BLaER1 (cell line): ENCODE data around the gene GPR119.
"Not testable (repeated sequence)": the region's sequence is repeated elsewhere in the genome, so short reads cannot be mapped to it uniquely, and the experiment has no call there.

Experiments
- H3K27ac ChIP-seq: shearing (Covaris generic); formaldehyde crosslinking; 2 replicates; pipeline ENCODE4 v1.8.1; 2022
- H3K27me3 ChIP-seq: shearing (Covaris generic); formaldehyde crosslinking; 2 replicates; pipeline ENCODE4 v1.8.1; 2022
- H3K36me3 ChIP-seq: shearing (Covaris generic); formaldehyde crosslinking; 2 replicates; pipeline ENCODE4 v1.8.1; 2022
- H3K4me1 ChIP-seq: shearing (Covaris generic); formaldehyde crosslinking; 2 replicates; pipeline ENCODE4 v1.8.1; 2022
- H3K4me2 ChIP-seq: shearing (Covaris generic); formaldehyde crosslinking; 2 replicates; pipeline ENCODE4 v1.8.1; 2022
- H3K4me3 ChIP-seq: shearing (Covaris generic); formaldehyde crosslinking; 2 replicates; pipeline ENCODE4 v1.8.1; 2022
- H3K9ac ChIP-seq: shearing (Covaris generic); formaldehyde crosslinking; 2 replicates; pipeline ENCODE4 v1.8.1; 2022
- H3K9me3 ChIP-seq: shearing (Covaris generic); formaldehyde crosslinking; 2 replicates; pipeline ENCODE4 v1.8.1; 2022
- H4K20me1 ChIP-seq: shearing (Covaris generic); formaldehyde crosslinking; 2 replicates; pipeline ENCODE4 v1.8.1; 2022
- Cebpa-rat ChIP-seq: shearing (Covaris generic); IDR thresholded peaks from 2 replicates; pipeline ENCODE4 v1.8.1; 2022

GPR119 gene

GRCh38 chrX:130401415-130402207 lies 16.1 kb upstream of the GPR119 start, which contains the start of gene RBMX2:
RBMX2 (plus strand) TSS chrX:130401987; CDS start chrX:130402033, 46 bp downstream.
- Histone ChIP-seq H3K4me2 (peak within 1 kb of the TSS; percentile 66), H3K36me3 (peaks cover 18% of the 10 kb centered on the region), H3K9me3 (no peaks in the 10 kb centered on the region), H3K4me1 (0 out of 2 replicates have a peak, but pooled peaks cover 3% of the 10 kb centered on the region), H3K27ac (peak within 1 kb of the TSS; percentile 66), H3K9ac (peak within 1 kb of the TSS; percentile 74), H3K27me3 (peaks cover 70% of the 10 kb centered on the region), H4K20me1 (0 out of 2 replicates have a peak, but pooled peaks cover 8% of the 10 kb centered on the region), H3K4me3 (peak within 1 kb of the TSS; percentile 68)
- TF ChIP-seq Cebpa-rat: no peak

DNA sequence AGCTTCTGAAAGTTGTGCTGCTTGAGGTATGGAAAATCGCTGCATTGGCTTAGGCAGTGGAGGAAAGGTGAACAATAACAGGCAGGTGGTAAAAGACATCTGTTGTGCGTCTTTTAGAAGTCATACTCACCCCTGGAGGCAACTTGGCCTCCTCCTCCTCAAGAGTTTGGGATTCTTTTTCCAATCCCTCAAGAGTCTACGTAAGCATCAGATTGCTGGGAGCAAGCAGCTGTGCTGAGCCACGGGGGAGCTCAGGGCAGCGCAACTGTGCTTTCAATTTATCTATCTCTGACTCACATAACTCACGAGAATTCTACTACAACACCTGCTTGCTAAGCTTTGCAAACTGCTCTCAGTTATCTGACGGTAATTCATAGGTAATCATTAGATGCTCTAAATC lies 9.9 kb upstream of the GPR119 start:
- Histone ChIP-seq H3K9ac (no peak overlapping the region), H3K9me3 (no peaks in the 10 kb centered on the region), H3K27me3 (peaks cover 80% of the 10 kb centered on the region), H3K4me3 (no peak overlapping the region), H3K27ac (no peak overlapping the region), H3K36me3 (no peaks in the 10 kb centered on the region), H3K4me1 (no peaks in the 10 kb centered on the region), H4K20me1 (peaks cover 6% of the 10 kb centered on the region; the same call in 1 of the 2 replicates), H3K4me2 (no peak overlapping the region)
- TF ChIP-seq Cebpa-rat: no peak

- Histone ChIP-seq H3K9ac (no peak overlapping the region), H3K4me1 (no peaks in the 10 kb centered on the region), H3K27me3 (peaks cover 69% of the 10 kb centered on the region), H3K9me3 (no peaks in the 10 kb centered on the region), H3K27ac (no peak overlapping the region), H3K4me3 (no peak overlapping the region), H4K20me1 (peaks cover 6% of the 10 kb centered on the region; the same call in 1 of the 2 replicates), H3K4me2 (no peak overlapping the region), H3K36me3 (no peaks in the 10 kb centered on the region)
- no peak for TF ChIP-seq Cebpa-rat
Observed at GRCh38 chrX:130393451-130394074, 8.1 kb upstream of the GPR119 start.

- Histone ChIP-seq H3K36me3 (no peaks in the 10 kb centered on the region), H3K4me3 (no peak overlapping the region), H3K27ac (no peak overlapping the region), H3K9ac (no peak overlapping the region), H3K9me3 (no peaks in the 10 kb centered on the region), H3K4me2 (no peak overlapping the region), H3K27me3 (peaks cover 64% of the 10 kb centered on the region), H3K4me1 (no peaks in the 10 kb centered on the region), H4K20me1 (no peaks in the 10 kb centered on the region; the same call in 1 of the 2 replicates)
- TF ChIP-seq Cebpa-rat: no peak
Observed at GRCh38 chrX:130386408-130386808, 934 bp upstream of the GPR119 start.

GRCh38 chrX:130378024-130378669 lies 7.3 kb downstream of the GPR119 start:
- no peak for TF ChIP-seq Cebpa-rat
- Histone ChIP-seq H3K9me3 (no peaks in the 10 kb centered on the region), H3K4me1 (no peaks in the 10 kb centered on the region), H4K20me1 (no peaks in the 10 kb centered on the region), H3K9ac (no peak overlapping the region), H3K4me2 (no peak overlapping the region), H3K27me3 (peaks cover 74% of the 10 kb centered on the region), H3K4me3 (no peak overlapping the region), H3K36me3 (no peaks in the 10 kb centered on the region), H3K27ac (no peak overlapping the region)

DNA sequence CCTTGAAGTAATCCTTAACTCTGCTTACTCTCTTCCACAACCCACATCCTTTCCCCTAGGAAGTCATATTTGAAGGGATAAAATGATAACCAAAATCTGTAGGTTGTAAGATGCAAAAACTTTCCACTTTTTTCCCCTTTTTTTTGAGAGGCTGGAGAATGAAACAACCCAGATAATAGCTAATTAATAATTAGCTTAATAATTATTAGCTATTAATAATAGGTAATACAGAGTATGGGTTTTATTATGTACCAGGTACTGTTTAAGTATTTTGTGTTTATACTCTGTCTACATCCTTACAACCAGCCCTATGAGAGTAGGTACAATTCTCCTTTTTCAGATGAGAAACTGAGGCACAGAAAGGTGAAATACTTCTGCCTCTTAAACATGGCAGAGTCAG lies 9.4 kb downstream of the GPR119 start:
- no peak for TF ChIP-seq Cebpa-rat
- no peak overlapping the region for H3K4me3 ChIP-seq
- H3K27ac ChIP-seq: no peak overlapping the region
- H3K27me3 ChIP-seq: peaks cover 70% of the 10 kb centered on the region
- H3K36me3 ChIP-seq: no peaks in the 10 kb centered on the region; the same call in 1 of the 2 replicates
- no peak overlapping the region for H3K4me2 ChIP-seq
- H4K20me1 ChIP-seq: no peaks in the 10 kb centered on the region
- no peaks in the 10 kb centered on the region for H3K4me1 ChIP-seq
- H3K9me3 ChIP-seq: no peaks in the 10 kb centered on the region
- H3K9ac ChIP-seq: no peak overlapping the region

- not testable (repeated sequence) for H3K36me3 ChIP-seq, H3K4me3 ChIP-seq, H3K27ac ChIP-seq, H4K20me1 ChIP-seq, H3K4me1 ChIP-seq, H3K4me2 ChIP-seq, H3K9me3 ChIP-seq, H3K9ac ChIP-seq
- peaks cover 50% of the 10 kb centered on the region for H3K27me3 ChIP-seq
Observed at GRCh38 chrX:130352050-130352449, 33.4 kb downstream of the GPR119 start.

DNA sequence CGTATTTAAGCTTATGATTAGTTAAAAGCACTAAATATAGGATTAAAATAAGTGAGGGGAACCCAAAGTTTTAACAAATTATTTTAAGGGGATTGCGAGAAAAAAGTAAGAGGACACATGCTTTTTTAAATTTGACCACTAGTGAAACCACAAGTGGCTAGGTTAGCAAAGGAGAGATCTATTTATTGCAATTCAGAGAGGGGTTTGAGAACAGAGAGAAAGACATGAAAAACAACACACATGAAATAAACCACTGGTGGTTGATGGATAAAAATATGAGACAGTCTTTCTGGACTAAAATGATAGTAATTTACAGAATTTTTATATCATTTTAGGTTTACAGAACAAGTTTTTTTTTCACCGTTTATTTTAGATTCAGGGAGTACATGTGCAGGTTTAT lies 33.9 kb downstream of the GPR119 start:
- Histone ChIP-seq H3K9ac (no peak overlapping the region), H3K4me1 (no peaks in the 10 kb centered on the region), H4K20me1 (no peaks in the 10 kb centered on the region), H3K27me3 (peaks cover 50% of the 10 kb centered on the region), H3K4me3 (no peak overlapping the region), H3K36me3 (peaks cover 4% of the 10 kb centered on the region; the same call in 1 of the 2 replicates), H3K4me2 (no peak overlapping the region), H3K9me3 (no peaks in the 10 kb centered on the region), H3K27ac (no peak overlapping the region)
- no peak for TF ChIP-seq Cebpa-rat

DNA sequence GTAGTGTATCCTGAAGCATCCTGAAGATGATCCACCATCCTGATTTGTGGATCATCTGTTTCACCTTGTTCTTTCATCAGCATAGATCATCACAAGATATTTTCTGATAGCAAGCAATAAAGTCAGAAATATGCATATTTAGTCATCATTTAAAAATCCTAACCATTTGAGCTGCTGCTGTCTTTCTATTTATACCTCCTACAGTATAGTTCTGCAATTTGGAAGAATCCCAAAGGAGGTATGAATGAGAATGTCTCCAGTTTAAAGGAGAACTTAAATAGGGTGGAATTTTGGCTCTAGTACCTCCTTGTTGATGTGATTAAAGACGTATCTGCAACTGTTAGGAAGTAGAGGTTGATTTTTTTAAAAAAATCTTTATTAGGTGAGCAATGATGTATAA lies 38.2 kb downstream of the GPR119 start:
- no peak for TF ChIP-seq Cebpa-rat
- H3K9me3 ChIP-seq: no peaks in the 10 kb centered on the region
- H3K4me1 ChIP-seq: peaks cover 16% of the 10 kb centered on the region
- peaks cover 76% of the 10 kb centered on the region for H3K27me3 ChIP-seq
- no peak overlapping the region for H3K4me2 ChIP-seq
- no peak overlapping the region for H3K27ac ChIP-seq
- H3K36me3 ChIP-seq: peaks cover 4% of the 10 kb centered on the region; the same call in 1 of the 2 replicates
- no peak overlapping the region for H3K4me3 ChIP-seq
- H4K20me1 ChIP-seq: no peaks in the 10 kb centered on the region
- no peak overlapping the region for H3K9ac ChIP-seq

GRCh38 chrX:130343411-130343810 lies 42.1 kb downstream of the GPR119 start:
- H3K9ac ChIP-seq: no peak overlapping the region
- 0 out of 2 replicates have a peak, but pooled peaks cover 3% of the 10 kb centered on the region for H3K9me3 ChIP-seq
- no peak overlapping the region for H3K27ac ChIP-seq
- H3K36me3 ChIP-seq: no peaks in the 10 kb centered on the region
- no peaks in the 10 kb centered on the region for H4K20me1 ChIP-seq
- no peak overlapping the region for H3K4me3 ChIP-seq
- H3K4me2 ChIP-seq: no peak overlapping the region
- H3K4me1 ChIP-seq: peaks cover 27% of the 10 kb centered on the region
- TF ChIP-seq Cebpa-rat: no peak
- peaks cover 87% of the 10 kb centered on the region for H3K27me3 ChIP-seq
